Left hindlimb (tissue), 1 donor: ENCODE data around the gene CASZ1.

Experiments
- DNase-seq: peaks from one replicate; pipeline ENCODE4 v3.0.0-alpha.2; 2018

Gene CASZ1

DNA sequence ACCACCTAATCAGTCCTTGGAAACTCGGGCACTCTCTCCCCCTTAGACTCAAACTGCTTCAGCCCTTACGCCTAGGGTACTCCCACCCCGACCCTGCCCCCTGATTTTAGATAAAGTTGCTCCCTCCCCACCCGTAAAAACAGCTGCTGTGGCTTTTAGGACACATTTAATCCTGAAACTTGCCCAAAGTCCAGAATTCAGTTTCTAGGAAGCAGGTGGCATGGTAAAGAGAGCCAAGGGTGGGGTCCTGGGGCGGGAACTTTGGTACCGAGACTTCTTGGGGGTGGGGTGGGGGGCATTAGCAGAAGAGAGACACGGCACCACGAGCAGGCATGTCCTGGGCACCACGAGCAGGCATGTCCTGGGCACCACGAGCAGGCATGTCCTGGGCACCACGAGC lies 52.4 kb downstream of the CASZ1 start:
- no peak for DNase-seq

DNA sequence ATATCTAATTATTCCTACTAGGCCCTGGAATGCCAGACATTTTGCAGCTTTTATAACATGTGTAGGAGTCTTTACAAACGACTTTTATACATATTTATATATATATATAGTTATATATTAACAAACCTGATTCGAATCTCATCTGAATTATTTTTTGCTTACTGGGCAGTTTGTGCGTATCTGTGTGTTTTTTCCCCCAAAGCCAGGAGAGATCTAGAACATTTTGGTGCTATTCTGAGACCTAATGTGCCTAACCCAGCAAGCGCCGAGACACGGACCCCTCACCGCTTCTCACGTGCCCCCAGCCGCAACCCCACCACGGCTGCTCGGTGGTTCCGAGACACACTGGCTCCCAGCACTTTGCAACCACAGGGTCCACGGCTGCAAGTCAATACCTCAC lies 54.8 kb downstream of the CASZ1 start:
- DNase-seq = no peak

DNA sequence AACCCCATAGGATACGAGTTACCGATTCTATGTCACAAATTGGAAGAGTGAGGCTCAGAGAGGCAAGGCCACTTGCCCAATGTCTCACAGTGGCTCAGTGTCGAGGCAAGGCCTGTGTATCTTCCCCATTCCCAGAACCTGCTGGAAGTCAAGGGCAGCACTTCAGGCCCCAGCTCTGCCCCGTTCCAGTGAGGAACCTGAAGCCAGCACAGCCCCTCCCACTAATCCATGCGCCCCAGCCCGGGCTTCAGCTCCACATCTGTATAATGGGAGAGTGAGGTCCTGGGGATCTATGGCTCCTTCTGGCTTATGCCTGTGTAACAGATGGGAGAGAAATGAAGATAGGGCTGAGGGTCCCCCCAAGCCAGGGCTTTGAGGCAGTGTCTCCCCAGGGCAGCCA lies 56.3 kb downstream of the CASZ1 start:
- DNase-seq = no peak

DNA sequence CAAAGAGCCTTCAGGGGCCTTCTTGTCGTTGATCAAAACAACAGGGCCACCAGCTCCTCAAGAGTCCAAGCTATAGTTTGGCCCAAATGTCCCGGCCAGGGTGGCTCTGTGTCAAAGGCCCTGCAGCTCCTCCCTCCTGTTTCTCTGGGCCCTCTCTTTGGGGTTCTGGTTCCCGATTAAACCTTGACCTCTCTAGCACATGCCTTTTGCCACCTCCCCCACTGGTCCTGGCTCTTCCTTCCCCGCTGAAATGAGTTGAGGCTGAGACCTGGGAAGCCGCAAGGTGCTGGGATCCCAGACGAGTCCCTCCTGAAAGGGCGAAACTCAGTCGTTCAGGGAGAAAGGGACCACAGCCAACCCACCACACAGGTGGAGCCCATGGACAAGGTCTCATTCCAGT lies 56.9 kb downstream of the CASZ1 start:
- DNase-seq = no peak

DNA sequence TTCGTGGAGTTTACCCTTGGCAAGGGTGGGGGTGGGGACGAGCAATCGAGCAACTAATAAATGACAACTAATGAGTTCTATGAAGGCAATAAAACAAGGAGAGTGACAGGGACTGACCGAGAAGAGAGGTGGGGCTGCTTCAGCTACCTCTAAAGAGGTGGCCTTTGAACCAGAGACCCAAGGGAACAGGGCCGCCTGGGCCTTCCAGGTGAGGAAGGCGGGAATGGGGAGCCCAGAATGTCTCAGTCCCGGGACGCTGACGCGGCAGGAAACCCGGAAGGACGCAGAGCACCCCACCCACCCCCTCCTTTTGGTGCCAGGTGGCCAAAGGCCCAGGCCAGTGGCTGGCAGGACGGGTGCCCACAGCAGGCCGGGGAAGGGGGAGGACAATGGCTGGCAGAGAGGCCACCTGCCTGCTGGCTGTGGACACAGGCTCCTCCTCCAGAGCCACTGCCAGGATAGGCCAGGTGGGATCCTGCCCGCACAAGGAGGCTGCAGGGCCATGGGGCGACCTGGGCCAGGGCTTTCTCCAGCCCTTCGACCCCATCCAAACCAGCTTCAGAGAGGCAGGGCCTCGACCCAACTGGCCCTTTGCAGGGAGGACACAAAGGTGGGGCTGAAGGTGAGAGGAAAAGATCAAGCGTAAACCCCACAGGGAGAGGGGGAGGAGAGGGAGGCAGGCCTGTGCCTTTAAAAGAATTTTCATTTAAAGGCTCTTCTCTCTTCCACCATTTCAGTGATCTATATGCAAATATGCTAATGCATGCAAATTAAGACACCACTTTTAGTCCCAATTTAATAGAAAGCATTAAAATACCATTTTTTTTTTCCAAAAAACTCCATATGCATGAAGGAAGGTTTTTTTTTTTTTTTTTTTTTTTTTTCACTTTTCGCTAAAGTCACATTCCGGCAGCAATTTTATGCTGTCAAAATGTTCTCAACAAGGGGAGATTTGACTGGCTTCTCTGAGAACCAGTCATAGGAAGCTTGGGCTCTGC lies 58.1 kb downstream of the CASZ1 start:
- no peak for DNase-seq

DNA sequence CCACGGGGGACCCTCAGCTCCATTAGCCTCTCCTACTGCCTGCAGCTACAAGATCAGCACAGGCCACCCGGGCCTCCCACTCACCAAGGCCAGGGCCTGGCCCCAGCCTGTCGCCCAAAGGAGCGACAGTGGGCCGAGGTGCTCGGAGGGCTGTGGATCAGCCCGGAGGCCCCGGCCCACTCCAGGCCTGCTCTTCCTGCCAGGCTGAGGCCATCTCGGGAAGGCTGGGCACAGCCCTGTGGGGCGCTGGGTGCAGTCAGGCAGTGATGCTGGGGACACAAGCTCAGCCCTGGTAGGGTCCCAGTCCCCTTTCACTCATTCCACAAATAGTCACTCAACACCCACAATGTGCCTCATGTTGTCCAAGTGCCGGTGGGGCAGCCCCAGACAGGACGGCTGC lies 58.8 kb downstream of the CASZ1 start:
- no peak for DNase-seq

DNA sequence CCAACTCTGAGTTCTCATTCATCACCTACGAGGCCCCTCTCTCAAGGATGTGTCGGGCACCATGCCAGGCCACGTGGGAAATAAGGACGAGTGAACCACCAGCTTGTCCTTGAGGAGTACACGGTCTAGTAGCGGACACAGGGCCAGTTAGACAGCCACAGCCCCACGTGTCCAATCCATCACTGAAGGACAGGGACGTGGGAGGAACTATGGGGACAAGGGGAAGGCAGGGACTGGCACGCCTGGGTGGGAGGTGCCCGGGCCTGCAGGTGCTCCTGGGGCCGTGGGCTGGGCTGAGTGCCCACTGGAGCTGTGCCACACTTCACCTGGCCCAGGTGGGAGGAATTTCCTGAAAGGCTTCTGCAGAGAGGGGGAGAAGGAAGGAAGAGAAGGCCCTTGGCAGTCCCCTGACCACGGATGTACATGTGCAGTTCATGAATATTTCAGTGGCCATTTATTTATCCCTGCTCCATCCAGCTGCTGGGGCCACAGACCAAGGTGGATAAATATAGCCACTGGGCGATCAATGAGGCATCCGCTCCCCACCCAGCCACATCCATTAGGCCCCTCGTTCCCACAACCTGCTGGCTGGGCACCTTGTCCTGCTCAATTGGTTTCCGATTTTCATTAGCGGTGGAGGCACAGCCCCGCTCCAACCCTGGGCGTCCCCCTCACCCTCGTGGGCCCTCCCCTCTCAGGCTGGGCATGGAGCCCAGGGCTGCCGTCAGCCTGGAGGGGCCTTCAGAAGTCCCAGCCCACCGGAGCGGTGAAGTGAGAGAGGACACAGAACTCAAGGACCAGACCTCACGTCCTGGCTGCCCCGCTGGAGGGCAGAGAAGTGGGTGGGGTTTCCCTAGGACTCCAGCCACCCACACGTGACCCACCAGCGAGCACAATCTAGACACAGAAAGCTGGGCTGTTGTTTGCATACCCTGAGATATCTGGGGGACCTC lies 59.5 kb downstream of the CASZ1 start:
- no peak for DNase-seq

DNA sequence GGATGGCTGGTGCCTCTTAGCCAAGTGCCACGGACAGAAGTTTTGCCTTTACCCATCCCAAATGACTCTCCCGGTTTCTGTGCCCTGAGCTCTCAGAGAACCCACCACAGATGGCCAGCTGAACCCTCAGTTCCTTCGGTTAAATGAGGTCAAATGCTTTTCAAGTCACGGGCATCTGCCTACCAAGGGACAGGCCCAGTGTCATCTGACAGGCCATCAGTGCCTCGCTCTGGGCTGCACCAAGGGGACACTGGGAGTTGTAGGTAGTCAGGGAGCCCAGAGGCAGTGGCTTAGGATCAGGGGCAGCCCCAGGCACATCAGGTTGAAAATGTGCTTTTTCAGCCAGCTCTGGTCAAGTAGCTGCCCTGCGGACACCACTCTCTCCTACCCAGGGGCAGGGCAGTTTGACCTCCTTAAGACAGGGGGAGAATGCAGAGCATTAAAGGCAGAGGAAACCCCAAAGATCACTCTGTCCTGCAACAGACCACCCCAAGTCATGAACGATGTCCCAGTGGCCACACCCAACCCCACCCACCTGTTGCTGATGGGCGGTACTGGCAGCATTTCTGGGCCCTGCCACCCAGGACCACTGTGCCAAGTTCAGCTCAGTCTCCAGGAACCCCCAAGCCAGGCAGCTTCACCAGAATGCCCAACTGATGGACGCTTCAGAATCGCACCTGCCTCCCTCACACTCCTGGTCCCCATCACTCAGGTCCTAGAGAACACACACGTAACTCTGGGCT lies 60.7 kb downstream of the CASZ1 start:
- no peak for DNase-seq

DNA sequence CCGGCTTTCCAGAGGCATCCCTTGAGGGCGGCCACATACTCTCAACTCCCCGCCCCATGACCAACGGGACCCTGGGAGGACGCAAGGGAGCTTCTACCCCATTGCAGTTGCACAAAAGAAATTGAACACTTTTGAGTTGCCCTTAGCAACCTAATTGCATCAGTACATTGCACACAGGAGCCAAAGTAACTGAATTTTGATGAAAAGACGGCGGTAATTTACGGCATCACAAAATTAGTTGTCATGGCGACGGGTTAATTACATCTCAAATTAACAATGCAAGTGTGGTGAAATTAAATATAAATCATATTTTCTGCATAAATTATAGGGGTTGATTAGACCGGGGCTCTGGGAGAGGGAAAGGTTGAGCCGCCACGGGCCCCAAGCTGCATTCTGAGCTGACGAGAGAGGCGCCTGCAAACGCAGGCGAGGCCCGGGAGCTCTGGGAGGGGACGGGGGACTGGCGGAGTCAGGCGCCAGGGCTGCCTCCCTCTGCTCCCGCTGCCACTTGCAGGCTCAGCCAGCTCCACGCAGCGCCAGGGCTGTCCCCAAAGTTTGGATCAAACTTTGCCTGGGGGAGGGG lies 61.4 kb downstream of the CASZ1 start:
- DNase-seq = no peak

DNA sequence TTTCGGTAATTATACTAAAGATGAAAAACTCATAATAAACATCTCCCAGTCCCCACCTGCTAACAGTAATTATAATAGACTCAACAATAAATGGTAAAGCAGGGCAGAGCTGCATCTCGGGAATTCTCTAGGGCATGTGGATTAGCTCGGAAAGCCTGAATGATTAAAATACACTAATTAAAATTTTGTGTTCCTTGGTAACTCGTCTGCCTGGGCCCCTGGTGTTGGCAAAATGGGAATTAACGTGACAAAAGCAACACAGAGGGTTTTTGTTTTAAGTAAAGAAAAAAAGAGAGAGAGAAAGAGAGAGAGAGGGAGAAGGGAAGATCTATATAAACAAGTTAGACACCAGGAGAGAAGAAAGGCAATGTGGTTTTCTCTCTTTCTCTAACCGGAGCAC lies 62.1 kb downstream of the CASZ1 start:
- DNase-seq = no peak

DNA sequence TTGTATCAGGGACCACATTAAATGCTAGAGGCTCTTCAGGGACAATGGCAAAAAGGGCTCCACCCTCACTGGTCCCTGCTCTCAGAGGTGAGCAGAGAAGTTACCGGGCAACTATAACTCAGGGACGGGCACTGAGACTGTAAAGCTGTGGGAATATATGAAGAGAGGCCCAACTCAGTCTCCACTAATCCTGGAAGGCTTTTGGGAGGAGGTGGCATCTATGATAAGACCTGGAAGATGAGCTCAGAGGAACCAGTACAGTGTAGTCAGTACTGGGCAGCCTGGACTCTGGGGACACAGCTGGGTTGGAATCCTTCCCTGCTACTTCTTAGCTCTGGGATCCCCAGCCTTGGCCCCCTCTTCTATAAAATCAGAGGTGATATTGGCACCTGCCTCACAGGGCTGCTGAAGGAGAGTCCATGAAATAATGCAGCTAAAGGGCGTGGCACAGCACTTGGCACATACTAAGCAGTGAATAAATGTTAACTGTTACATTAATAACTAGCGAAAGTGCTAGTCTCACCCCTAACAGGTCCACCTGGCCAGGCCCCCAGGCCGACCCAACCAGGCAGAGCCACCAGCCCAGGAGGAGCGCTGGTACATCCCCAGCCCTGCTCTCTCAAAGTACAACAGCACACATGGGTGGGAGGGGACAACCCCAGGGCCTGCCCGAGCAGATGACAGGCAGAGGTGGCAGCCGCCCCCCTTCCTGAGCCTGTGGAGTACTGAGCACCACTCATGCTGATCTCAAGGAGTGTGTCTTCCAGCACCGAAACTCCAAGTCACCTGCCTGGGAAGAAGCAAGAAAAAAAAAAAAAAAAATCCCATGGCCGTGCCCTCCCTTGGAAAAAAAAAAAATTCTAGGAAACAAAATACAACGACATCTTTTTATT lies 62.7 kb downstream of the CASZ1 start:
- DNase-seq = no peak

DNA sequence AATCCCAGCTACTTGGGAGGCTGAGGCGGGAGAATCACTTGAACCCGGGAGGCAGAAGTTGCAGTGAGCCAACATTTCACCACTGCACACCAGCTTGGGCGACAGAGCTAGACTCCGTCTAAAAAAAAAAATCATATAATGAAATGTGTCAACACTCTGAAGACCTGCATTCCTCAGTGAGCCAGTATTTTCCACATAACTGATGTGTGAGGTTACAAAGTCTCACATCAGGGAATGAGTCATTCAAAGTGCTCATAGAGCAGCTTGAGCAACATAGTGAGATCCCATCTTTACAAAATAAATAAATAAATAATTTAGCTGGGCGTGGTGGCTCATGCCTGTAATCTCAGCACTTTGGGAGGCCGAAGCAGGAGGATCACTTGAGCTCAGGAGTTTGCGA lies 65.5 kb downstream of the CASZ1 start:
- DNase-seq = no peak

DNA sequence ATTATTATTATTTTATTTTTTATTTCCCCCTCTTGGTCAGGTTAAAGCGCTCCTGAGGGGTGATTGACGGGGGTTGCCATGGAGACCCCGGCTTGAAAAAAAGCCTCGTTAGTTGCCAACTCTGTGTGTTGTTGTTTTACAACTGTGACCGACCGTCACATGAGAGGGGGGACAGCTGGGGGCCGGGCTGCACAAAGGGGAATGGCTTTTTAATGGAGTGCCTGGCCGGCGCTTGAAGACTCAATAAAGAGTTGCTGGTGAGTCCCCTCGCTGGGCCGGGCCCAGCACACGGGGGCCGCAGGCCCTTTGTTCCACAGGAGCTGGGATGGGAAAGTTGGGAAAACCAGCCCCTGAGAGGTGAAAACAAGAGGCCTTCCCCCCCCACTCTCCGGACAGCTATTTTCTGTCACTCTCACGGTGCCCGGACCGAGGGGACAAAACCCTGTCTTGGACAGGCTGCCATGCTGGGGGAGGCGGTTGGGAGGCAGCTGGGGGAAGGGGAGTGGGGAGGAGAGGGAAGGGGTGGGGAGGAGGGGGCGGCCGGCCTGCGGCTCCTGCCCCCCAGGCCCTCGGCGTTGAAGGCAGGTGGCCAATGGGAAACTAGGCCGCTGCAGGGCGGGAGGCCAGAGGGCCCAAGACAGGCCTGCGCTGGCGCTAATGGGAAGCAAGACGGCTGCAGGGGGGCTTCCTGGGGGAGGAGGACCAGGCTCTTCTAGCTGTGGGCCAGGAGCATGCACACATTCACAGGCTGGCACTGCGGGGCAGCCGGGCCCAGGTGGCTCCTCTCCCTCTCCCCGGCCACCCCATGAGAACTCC lies 67.6 kb downstream of the CASZ1 start:
- no peak for DNase-seq

DNA sequence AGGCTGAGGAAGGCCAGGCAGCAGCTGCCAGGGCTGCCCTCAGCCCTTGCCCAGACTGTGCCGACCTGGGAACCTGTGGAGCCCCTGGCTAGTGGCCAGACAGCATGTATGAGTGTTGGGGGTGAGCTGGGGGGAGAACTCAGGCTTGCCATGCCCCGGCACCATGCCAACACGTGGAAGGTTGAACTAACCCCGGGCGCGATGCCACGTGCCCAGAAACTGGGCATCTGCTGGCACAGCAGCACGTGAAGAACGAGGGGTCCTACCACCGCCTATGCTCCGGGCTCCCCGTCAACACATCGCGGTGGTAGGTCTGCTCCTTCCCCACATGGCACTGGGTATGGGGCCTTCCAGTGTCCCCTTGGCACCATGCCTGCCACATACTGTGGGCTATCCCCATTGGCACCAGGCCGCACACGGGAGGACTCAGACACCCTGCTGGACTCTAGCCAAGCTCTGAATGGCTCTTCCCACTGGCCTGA lies 68.7 kb downstream of the CASZ1 start:
- no peak for DNase-seq

DNA sequence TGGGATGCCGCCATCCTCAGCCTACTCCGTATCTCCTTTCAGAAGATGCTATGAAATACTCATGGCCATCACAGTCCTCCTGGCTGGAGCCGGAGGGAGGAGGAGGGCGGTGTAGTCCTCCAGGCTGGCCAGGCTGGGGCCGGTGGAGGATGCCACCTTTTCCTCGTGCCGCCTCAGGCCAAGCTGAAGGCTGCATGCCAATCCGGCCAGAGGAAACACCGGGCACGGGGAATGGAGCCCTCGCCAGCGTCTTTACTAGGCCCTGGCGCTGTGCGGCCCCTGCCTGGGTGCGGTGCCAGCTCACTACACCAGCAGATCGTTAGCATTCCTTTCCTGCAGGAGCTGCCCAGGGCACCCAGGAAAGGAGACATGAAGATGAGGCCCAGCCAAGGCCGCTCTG lies 70.1 kb downstream of the CASZ1 start:
- DNase-seq = no peak

DNA sequence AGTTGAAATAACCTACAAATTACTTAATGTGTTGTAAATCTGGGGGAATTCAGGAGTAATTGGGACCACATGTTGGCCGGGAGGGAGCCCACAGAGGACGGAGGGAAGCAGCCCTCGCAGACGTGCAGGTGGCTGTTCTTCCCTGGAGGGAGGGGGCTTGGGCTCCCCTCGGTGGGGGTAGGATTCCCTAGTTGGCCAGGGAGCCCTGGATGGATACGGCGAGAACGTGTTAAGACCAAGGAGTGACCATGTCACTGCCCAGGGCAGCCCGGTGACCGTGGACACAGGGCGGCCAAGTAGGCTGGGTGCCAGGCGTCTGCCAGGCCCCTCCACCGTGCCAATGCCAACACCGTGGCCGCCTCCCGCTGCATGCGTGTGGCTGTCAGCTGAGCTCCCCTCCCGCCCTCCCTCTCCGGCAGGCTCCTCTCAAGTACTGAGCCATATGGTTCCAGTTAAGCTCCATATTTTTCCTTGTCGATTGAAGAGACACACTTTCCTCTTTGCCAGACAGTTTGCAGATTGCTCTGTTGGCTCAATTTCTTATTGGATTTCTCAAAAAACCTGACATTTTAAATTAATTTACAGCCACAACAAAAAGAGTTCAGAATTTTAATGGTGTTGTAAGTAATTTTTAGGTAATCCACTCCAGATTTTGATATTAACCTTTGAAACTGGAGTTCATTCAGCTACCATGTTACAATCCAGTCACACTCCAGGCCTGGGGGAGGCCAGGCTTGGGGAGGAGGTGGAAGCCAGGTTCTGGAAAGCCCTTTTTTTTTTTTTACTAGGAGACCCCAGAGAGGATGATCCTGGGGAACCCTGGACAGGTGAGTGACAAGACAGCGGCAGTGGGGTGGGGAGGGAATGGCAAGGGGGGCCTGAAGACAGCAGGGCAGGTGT lies 71.2 kb downstream of the CASZ1 start:
- peak; percentile 78 for DNase-seq

DNA sequence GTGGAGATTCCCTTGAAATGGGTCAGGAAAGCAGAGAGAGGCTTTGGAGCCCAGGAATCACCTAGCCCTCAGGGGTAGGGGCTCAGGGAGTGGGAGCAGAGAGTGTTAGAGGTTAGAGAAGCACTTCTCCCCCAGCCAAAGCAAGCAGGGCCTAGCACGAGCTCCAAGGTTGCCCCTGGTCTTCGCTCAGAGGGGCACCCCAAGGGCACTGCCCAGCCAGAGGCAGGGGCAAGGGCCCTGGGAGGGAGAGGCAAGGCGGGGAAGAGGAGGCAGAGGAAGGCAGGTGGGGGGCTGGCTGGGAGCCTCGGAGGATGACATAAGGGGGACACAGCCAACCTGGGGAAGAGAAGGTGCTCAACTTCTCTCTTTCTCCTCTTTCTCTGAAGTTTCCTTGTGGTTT lies 71.9 kb downstream of the CASZ1 start:
- DNase-seq = no peak

DNA sequence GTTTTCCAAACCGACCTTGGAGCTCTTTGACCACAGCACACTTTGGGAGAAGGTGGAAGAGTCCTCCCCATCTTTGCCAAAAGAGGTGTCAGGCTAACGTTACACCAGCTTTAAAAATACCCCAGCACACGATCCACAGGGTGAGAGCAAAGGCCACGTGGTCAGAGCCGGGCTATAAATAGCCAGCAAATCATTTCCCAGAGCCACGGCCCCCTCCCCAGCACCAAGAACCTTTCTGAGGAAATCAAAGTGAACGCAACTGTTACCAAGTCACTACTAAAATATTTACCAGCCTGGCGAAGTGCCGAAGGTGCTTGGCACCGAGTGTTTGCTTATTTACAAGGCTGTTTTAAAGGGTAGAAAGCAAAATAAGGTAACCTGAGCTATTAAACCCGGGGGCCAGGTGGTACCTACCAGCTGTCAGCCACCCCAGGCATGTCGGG lies 72.4 kb downstream of the CASZ1 start:
- no peak for DNase-seq

DNA sequence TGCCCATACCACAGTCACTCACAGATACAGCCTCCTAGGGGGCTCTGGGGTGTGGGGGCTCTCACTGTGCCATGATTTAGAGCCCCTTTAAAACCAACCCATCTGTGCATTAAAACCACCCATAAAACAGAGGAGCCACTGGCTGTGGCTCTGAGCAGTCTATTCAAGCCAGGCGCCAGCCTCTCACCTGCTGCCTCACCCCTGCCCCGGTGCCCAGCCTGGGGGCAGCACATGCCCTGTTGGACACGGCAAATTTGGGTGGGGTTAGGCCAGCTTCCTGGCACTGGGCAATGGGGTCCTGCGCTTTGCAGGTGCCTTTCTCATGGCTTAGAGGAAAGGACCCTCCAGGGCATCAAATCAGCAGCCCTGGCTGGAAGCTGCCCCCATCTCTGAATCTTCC lies 73.1 kb downstream of the CASZ1 start:
- no peak for DNase-seq
